Activated gamma-delta T cell treated with anti-CD3 and anti-CD28 coated beads, Interleukin-2, amount 50 U/mL, for 16 hours (primary cell): Measurements from ENCODE around the gene GBA3.

ENCODE experiments used
- DNase-seq: peaks from one replicate; pipeline ENCODE4 v3.0.0-alpha.2; 2020; ENCODE audit warnings: low read depth

The GBA3 gene

DNA sequence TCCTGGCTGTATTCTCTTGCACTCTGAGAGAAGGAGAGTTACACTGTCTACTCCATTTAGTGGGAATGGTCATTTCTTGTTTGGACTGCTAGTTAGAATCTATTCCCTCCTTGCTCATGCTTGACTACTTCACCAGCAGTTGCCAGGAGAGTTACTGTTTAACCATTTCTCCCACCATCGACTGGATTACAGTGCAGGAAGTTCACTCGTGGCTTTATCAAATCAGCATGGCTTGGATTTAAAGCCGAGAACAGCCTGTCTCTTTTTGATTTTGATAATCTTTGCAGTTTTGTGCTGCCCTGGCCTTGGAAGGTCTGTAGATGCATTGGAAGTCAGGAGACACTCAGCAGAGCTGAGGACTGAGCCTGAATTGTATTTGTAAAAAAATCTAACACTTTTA lies 3.2 kb downstream of the GBA3 start:
- DNase-seq: no peak

DNA sequence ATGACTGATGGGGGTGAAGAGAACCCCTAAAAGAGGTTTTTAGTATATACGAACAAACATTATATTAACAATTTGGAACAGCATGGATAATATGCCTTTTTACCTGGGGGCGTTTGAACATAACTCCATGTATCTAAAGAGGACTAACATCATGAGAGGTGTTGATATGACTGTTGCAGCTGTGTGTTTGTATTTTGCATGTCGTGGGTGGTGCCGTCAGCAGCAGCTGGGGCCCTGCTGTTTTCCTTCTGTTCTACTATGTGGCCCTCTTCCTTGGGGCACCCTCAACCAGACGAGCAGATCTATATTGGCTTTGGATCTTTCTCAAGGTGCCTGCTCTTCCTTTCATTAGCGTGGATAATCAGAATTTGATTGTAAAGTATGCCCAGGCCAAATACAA lies 11.2 kb downstream of the GBA3 start:
- DNase-seq: no peak

DNA sequence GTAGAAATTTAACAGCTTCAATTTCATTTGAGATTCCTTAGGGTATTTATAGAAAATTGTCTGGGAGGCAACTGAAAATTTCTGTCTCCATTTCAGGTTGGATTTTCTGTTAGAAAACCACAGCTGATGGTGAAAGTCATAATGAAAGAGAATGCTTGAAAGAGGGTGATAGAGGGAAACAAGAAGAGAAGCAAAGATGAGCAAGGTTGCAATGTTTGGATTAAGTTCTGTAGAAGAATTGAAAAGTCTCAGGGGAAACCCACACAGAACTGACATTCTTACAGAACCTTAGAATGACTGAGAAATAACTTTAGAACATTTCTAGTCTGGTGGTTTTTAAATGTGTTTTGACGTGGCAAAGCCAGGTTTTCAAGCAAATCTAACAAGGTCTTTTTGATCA lies 14.7 kb downstream of the GBA3 start:
- no peak for DNase-seq

DNA sequence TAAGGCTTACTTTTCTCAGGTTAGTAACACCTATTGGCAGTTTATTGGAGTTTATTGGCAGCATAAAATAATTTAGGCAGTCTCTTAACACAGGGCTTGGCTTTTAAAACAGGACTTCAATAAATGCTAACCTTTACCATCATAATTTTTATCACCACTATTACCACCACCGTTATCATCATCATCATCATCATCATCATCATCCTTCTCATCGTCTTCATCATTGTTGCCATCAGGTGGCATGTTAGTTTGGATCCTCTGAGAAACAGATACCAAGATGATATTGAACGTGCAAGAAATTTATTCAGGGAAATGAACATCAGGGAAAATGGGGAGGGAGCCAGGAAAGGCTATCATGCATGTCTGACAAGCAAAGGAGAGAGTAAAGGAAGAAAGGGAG lies 16.2 kb downstream of the GBA3 start:
- DNase-seq: no peak

DNA sequence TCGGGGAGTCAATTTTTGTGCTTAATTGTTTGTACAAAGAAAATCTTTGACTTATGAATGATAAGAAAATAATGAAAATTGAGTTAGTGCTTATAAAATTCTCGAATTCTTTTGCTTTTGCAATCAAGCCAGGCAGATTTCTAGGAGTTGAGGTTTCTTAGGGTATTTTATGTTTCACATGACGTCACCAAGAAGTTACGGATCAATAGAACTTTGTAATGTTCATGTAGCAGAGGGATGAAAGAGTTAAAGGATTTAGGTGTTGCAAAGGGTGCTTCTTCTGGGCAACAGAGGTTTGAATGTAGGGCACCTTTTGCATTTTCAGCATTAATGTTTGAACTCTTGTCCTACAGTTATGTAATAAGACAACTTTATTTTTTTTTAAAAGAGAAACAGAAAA lies 19.4 kb downstream of the GBA3 start:
- DNase-seq: no peak

DNA sequence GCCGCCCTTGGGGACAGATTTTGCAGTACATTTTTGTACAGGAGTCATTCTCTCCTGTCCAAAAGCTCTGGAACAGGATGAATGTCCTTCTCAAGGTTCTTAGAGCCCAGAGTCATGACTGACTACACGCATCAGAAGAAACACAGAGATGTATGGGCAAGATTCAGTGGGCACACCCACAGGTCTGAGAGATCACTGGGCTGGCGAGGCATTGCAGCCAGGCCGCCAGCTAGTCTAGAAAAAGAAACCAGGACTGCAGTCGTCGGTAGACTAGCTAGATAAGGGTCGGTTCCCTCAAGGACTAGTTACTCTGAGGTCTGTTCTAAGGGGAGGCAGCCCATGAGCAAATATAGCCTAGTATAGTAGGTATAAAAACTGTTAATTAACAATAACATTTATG lies 19.8 kb downstream of the GBA3 start:
- DNase-seq: no peak

DNA sequence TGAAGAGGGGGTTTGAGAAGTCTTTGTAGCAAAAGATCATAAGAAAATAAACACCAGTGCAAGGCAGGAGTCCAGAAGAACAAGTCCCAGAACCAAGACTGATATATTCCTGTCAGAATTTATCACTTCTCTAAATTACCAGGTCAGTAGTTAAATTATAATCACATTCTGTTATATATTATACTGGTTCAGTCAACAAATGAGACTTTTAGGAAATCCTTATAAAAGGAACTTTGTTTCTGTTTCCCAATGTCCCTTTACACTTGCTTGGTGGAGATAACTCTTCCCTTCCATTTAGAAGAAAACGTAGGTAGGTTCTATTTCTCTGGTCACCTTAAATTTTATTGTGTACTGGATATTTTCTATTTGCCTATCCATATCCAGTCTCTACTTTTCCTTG lies 21.1 kb downstream of the GBA3 start:
- no peak for DNase-seq

DNA sequence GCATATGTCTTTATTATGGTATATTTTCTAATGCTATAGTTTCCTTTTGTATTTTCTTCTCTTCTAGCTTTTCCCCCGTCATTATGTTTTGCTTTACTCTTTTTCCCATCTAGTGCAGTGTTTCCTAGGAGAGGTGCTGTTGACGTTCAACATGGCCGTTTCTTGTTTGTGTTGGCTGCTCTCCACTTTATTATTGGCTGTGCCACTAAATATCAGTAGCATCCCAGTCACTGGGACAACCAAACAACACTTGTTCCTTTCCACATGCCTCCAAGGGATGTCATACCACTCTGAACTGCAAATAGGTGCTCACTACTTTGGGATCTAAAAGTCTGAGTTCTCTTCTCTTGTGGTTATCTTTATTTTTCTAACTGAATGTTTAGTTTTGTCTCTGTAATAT lies 26.5 kb downstream of the GBA3 start:
- DNase-seq: no peak

DNA sequence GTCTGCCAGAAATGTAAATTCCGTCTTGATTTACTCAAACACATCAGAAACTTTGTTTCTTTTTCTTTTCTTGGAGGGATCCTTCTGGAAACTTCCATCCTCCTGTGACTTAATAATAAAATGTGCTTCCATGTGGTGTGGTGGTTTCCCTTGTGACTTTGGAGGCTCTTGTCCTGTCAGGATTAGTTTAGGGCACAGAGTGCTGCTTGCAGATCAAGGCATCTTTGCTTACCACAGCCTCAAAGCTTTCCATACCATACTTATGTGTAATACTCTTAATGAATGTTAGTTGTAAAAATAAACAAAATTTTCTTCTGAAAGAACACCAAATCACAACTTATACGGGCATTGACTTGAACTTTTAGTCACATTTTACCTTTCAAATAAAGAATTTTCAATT lies 27.4 kb downstream of the GBA3 start:
- DNase-seq: no peak

DNA sequence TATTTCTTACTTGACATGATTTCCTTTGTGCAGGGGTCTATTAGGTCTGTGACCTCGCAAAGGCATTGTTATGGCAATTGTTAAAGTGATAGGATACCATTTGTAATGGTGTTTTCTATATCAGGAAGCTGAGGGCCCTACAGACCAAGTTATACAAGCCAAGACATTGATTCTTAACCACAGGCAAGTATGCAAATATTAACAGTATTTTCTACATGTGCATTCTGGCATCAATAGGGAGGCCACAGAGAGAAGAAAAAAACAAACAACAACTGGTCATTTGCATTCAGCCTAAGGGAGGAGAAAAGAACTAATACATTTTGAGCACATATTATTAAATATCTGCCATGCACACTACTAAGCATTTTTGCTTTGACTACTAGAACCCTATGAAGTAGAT lies 28.5 kb downstream of the GBA3 start:
- no peak for DNase-seq

DNA sequence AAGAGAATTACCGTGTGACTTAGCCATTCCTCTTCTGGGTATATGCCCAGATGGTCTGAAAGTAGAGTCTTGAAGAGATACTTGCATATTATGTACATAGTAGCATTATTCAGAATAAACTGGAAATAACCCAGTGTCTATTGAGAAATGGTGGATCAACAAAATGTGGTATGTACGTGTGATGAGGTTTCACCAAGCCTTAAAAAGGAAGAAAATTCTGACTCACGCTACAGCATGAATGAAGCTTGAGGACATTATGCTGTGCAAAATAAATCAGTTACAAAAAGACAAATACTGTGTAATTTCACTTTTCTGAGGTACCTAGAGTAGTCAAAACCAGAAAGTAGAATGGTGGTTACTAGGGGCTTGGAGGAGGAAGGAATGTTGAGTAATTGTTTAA lies 37.3 kb downstream of the GBA3 start:
- DNase-seq: no peak

DNA sequence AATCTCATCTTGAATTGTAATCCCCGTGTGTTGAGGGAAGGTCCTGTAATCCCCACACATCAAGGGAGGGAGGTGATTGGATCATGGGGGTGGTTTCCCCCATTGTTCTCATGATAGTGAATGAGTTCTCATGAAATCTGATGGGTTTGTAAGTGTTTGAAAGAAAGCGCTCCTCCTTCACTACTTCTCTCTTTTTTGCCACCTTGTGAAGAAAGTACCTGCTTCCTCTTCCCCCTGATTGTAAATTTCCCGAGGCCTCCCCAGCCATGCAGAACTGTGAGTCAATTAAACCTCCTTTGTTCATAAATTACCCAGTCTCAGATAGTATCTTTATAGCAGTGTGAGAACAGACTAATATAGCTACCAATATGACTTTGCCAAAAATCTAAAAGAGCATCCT lies 41.1 kb downstream of the GBA3 start:
- no peak for DNase-seq

DNA sequence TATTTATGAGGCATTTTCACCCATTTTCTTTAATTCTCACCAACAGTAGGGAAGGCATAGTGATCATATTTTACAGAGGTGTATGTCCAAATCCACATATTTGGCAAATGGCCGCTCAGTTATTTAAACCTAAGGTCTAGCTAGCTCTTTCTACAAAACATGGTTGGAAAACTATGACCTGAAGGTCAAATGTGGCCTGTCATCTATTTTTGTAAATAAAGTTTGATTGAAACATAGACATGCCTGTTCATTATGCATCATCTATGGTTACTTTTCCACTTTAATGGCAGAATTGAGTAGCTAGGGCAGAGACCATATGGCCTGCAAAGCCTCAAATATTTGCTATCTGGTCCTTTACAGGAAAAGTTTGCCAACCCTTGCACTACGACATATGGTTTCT lies 44.2 kb downstream of the GBA3 start:
- DNase-seq: no peak

DNA sequence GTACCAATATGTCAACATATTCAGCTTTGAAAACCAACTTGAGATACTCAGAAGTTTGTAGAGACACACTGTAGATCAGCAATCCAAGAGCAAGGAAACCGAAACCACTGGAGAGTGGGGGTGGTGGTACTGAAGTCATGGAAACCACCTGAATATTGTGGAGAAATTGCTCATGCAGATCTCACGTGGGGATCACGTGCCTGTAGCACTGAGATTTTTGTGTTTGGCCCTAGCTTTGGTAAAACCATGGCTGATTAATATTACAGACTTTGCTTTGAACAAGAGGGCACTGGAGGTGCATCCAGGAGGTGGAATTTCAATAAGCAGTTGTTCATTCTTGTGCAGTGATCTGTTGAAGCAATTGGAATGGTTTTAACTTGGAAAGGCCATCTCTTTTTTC lies 47.2 kb downstream of the GBA3 start:
- no peak for DNase-seq

DNA sequence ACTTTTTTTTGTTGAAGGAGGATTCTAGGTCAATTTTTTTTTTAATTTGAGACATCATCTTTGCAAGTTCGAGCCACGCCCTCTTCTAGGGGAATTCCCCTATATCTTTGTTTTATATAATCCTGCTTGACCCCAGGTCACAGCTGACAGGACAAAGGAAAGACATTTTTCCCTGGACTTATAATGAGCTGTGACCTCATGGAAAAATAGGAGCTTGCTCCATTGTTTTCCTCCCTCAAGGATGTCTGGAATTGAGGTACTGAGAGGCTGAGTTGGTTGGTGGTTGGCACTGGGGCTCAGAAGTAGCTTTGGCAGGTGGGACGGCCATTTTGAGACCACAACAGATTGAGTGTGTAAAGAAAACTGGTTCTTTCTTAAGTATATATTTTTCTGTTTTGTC lies 49.0 kb downstream of the GBA3 start:
- DNase-seq: no peak

DNA sequence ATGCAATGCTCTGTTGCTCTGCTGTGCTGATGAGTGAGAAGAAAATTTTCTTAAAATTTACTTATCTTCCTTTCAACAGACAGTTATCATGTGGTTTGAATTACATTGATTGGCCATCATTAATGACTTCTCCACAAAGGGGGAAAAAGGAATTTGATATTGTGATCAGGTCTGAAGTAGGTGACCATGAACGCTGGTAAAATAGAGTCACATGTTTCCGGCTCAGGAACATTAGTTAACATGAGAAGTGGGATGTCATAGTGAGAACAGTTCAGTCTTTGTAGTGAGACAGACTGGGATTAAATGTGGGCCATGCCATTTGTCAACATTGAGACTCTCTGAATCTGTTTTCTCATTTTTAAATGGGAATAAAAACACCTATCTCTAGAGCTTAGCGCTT lies 50.6 kb downstream of the GBA3 start:
- DNase-seq: no peak

DNA sequence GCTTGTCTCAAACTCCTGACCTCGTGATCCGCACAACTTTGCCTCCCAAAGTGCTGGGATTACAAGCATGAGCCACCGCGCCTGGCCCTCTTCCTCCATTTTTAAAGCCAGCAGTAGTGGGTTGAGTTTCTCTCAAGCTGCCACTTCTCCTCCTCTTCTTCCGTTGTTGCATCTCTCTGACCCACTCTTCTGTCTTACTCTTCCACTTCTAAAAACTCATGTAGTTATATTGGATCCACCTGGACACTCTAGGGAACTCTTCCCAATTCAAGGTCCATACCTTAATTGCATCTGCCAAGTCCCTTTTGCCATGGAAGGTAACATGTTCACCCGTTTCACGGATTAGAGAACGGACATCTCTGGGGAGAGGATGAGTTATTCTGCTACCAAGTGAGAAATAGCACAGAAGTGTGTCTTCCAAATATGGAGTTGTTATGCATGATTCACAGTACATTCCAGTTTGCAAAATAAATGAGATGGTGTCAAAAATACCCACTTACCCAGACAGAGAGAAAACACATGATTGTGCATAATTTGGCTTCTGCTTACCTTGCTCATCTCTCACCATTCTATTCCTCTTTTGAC lies 51.8 kb downstream of the GBA3 start:
- DNase-seq: no peak

DNA sequence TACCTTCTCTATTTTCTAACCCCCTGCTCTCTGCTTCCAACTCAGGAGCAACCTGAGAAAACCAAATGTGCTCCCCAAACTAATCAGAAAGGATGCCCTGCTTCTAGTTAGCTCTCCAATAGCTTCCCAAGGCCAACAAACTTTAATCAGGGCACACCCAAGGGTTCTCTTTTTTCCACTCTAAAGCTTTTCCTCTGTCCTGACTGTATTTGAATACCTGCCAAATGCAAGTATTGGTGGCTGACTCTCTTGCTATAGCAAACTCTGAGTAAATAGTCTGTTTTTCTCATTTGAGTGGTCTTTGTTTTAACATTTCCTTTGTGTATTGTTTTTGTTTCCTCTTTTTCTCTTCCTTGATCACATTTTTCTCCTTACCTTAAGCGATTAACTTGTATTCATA lies 52.5 kb downstream of the GBA3 start:
- DNase-seq: no peak

DNA sequence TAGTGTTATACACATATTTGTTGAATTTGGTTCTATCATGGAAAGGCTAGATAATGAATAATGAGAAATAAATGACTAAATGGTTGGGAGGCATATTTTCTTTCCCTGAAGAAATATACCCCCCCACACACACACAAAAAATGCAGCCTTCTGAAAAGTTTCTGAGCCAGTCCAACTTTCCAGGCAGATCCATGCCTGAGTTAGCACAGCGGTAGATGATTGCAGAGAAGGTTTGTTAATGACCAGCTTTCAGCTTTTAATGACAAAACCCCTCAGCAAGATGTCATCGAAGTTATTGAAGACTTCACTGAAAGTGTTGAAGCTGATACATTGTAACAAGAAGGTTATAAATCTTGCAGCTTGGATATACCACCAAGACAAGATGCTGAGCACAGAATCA lies 61.4 kb downstream of the GBA3 start:
- DNase-seq: no peak

DNA sequence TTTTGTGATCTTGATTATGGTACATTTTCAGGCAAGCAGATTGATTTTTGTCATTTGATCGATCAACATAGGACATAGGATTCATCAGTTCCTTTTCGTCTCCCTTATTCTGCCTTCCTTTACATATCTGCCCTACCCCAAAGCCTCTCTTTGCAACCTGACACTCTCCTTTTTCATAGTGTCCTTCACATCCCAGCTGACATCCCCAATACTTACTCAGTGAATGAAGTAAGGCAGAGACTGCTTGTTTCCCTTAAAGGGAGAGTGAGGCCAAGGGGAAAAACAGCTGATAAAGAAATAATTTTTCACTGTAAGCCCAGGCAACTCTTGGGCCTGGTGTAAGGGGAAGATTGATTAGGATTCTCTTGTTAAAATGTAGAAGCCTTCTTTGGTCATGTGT lies 69.8 kb downstream of the GBA3 start:
- DNase-seq: no peak

DNA sequence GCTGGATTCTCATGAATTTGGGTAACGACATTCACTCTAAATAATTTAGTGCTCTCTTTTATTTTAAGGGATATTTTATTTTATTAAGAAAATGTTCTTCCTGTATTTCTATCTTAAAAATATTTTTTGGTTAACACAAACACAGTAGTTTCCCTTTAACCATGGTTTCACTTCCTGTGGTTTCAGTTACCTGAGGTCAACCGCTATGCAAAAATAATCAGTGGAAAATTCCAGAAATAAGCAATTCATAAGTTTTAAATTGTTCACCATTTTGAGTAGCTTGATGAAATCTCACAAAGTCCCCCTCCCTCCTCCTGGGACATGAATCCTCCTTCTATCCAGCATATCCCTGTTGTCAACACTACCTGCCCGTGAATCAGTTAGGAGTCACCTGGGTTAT lies 71.4 kb downstream of the GBA3 start:
- no peak for DNase-seq

DNA sequence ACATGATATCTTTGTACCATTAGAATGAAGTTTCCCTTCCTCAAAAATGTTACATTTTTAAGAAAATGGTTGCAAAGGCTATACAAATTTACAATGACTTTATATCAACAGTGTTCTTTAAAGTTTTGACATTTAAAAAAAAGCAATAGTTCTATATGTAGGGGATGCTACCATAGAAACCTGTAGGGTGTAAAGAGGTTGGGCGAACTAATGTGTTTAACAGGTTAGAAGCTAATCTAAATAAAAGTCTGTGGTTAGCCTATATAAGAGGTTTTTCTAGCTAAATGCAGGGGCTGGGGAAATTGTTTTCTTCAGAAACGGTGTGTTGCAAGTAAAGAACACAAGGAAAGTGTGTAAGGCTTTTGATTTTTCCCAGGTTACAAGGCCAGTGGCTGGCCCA lies 73.3 kb downstream of the GBA3 start:
- DNase-seq: no peak

DNA sequence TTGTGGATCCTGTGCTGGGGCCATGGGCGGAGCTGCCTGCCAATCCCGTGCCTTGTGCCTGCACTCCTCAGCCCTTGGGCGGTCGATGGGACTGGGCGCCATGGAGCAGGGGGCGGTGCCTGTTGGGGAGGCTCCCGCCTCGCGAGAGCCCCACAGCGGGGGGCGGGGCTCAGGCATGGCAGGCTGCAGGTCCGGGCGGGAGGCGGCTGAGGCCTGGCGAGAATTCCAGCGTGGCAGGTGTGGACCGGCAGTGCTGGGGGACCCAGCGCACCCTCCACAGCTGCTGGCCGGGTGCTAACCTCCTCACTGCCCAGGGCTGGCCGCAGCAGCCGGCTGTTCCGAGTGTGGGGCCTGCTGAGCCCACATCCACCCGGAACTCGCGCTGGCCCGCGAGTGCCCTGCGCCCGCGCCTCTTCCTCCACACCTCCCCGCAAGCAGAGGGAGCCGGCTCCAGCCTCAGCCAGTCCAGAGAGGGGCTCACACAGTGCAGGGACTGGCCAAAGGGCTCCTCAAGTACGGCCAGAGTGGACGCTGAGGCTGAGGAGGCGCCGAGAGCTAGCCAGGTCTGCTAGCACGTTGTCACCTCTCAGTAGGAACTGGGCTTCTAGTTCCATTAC lies 85.9 kb downstream of the GBA3 start:
- DNase-seq: no peak

DNA sequence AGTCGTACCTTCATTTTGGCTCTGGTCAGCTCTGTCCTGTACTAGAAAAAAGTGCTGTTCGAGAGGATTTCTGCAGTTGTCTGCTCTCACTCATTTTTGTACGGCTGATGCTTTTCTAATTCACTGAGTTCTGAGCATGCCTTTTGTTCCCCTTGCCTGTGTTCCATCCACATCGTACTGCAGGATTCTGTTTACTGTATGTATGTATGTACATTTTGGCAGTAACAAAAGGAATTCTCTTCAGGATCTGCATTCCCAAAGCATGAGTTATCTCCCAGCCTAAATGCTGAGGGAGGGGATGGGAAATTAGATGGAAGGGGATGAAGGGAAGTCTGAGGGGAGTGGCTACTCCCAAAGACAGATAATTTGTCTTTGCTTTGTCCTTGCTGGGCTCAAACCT lies 87.6 kb downstream of the GBA3 start:
- no peak for DNase-seq

DNA sequence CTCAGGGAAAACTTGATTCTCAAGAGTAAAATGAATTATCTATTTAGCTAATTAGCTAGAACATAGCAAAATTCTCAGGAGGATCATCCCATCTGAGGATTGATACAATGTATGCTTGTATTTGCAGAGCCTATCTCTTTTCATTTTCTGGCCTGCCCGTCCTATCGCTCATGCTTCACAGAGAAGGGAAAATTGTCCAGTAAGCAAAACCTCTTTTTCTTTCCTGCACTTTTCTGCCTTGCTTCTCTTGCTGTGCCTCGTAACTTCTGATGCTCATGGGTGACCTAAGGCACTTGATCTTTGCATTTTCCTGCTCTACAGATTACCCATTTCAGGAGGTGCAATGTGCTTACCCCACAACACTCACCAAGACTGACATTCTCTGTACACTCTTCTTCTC lies 88.1 kb downstream of the GBA3 start:
- DNase-seq: no peak
